Epithelial cell of alveolus of lung (primary cell): ENCODE measurements around the gene DOCK7. TPM values are rescaled to one million over a fixed set of nuclear protein-coding genes. Genes with fewer than 3 reads are reported as not detected.

Experiments
- total RNA-seq: library from RNA; depleted of rRNA; stranded (reverse); fragments of >200 nt; gene quantifications from 2 replicates; pipeline ENCODE4 v1.2.1, GENCODE V29; 2015

The DOCK7 gene
- total RNA-seq, result 16.3 and 33.1 TPM in 2 replicates

GRCh38 chr1:62687903-62688686 lies at the start of gene DOCK7:
Gene DOCK7 (minus strand): TSS chr1:62688386. CDS start chr1:62688264, 122 bp downstream.

GRCh38 chr1:62597281-62597680 lies 90.9 kb downstream of the DOCK7 start, which contains the start of gene ANGPTL3:
Gene ANGPTL3 (plus strand): TSS chr1:62597520. CDS start chr1:62597567, 47 bp downstream.

GRCh38 chr1:62436466-62437272 lies 251.5 kb downstream of the DOCK7 start, which contains the start of gene USP1:
Gene USP1 (plus strand): TSS chr1:62437049. CDS start chr1:62439868, 2,819 bp downstream.

Other genes starting within 250 kb of the DOCK7 start
- gene ANGPTL3, start 90.9 kb downstream of the DOCK7 start, total RNA-seq, result not detected in 2 replicates
- 8.3 and 10.6 TPM in 2 replicates for gene ATG4C, start 95.7 kb upstream of the DOCK7 start, total RNA-seq